PC-3 (cell line): ENCODE data around the gene ATN1. TPM values are rescaled to one million over a fixed set of nuclear protein-coding genes. Genes with fewer than 3 reads are reported as not detected.

Experiments used
- ATAC-seq: fragments of 200-7000 bp; cut with Tn5 transposase; 2 replicates; pipeline ENCODE4 v1.9.1; 2020; ENCODE audit warnings: mild to moderate bottlenecking, moderate library complexity
- BruUV-seq: library from RNA; stranded (reverse); fragments of 400-500 nt; replicated peaks from 2 replicates; lab custom pipeline; 2021; lab: Mats Ljungman, UMichigan
- CTCF ChIA-PET: fragments of 300-600 bp; sonication (Branson Sonifier 250); formaldehyde crosslinking; loops from one replicate; lab custom pipeline; 2022; ENCODE audit warnings: antibody characterized with exemption; lab: Charles Lee
- POLR2A ChIA-PET: fragments of 300-600 bp; sonication (Branson Sonifier 250); formaldehyde crosslinking; loops from one replicate; lab custom pipeline; 2022; ENCODE audit warnings: antibody characterized with exemption; ENCODE audit not compliant: unreplicated experiment; lab: Charles Lee
- DNase-seq: peaks from one replicate; pipeline ENCODE4 v3.0.0-alpha.2; 2015
- H2AFZ ChIP-seq: fragments of 300-600 bp; sonication (generic); 2 replicates; pipeline ENCODE4 v1.6.0; 2016; ENCODE audit warnings: antibody characterized with exemption, low read length
- H3F3A ChIP-seq: fragments of 300-600 bp; sonication (generic); one replicate; pipeline ENCODE4 v1.6.0; 2017; ENCODE audit warnings: antibody characterized with exemption, low read length, control low read depth, mild to moderate bottlenecking; ENCODE audit not compliant: unreplicated experiment
- H3K27ac ChIP-seq: fragments of 300-600 bp; sonication (generic); 2 replicates; pipeline ENCODE4 v1.5.1; 2016; ENCODE audit warnings: mild to moderate bottlenecking, low read length
- H3K27me3 ChIP-seq: fragments of 300-600 bp; sonication (generic); 2 replicates; pipeline ENCODE4 v1.6.1; 2016; ENCODE audit warnings: low read length, mixed read lengths
- H3K36me3 ChIP-seq: fragments of 300-600 bp; sonication (generic); 2 replicates; pipeline ENCODE4 v1.6.1; 2016; ENCODE audit warnings: low read depth, mixed run types, low read length, mixed read lengths
- H3K4me1 ChIP-seq: fragments of 300-600 bp; sonication (generic); 2 replicates; pipeline ENCODE4 v1.5.1; 2016; ENCODE audit warnings: low read length; ENCODE audit not compliant: insufficient read depth
- H3K4me2 ChIP-seq: fragments of 300-600 bp; sonication (generic); 2 replicates; pipeline ENCODE4 v1.6.0; 2016; ENCODE audit warnings: low read length
- H3K4me3 ChIP-seq: fragments of 300-600 bp; sonication (generic); 2 replicates; pipeline ENCODE4 v1.5.1; 2016; ENCODE audit warnings: mild to moderate bottlenecking, low read length, mixed read lengths
- H3K79me2 ChIP-seq: fragments of 300-600 bp; sonication (generic); 2 replicates; pipeline ENCODE4 v1.6.1; 2017; ENCODE audit warnings: low read length, mixed read lengths
- H3K9ac ChIP-seq: fragments of 300-600 bp; sonication (generic); 2 replicates; pipeline ENCODE4 v1.6.0; 2016; ENCODE audit warnings: mild to moderate bottlenecking, low read length
- H3K9me2 ChIP-seq: fragments of 300-600 bp; sonication (generic); replicated peaks from 2 replicates; pipeline ENCODE4 v1.6.1; 2016; ENCODE audit warnings: mixed run types, low read length, mixed read lengths
- H3K9me3 ChIP-seq: fragments of 300-600 bp; sonication (generic); 2 replicates; pipeline ENCODE4 v1.6.1; 2016; ENCODE audit warnings: low read length, mixed read lengths
- H4K20me1 ChIP-seq: fragments of 300-600 bp; sonication (generic); 2 replicates; pipeline ENCODE4 v1.6.1; 2016; ENCODE audit warnings: low read length, mixed read lengths
- CTCF ChIP-seq: fragments of 300-600 bp; sonication (generic); conservative IDR thresholded peaks from 2 replicates; pipeline ENCODE4 v1.5.1; 2017; ENCODE audit warnings: antibody characterized with exemption, low read depth, mild to moderate bottlenecking, low read length
- EZH2 ChIP-seq: fragments of 300-600 bp; sonication (generic); IDR thresholded peaks from one replicate; pipeline ENCODE4 v1.6.1; 2017; ENCODE audit warnings: antibody characterized with exemption, mild to moderate bottlenecking, low read length; ENCODE audit not compliant: unreplicated experiment
- EZH2phosphoT487 ChIP-seq: fragments of 300-600 bp; sonication (generic); IDR thresholded peaks from 2 replicates; pipeline ENCODE4 v1.6.1; 2018; ENCODE audit warnings: mild to moderate bottlenecking, antibody characterized with exemption, low read length, borderline replicate concordance
- intact Hi-C: fragments of 100-400 bp; cut with micrococcal nuclease; formaldehyde crosslinking; loops from 2 replicates; pipeline ENCODE4 v1.9.0; 2023
- total RNA-seq: library from RNA; depleted of rRNA; stranded (reverse); fragments of >200 nt; gene quantifications from 2 replicates; pipeline ENCODE4 v1.2.3, GENCODE V29; 2014

Gene ATN1
- total RNA-seq, 1 experiment from 2014 or later: 11.6 TPM

- H3K9me3 ChIP-seq: no peaks in the 10 kb centered on the region
- no peak overlapping the region for H3K4me2 ChIP-seq
- H3K79me2 ChIP-seq: no peaks in the 10 kb centered on the region
- CTCF ChIA-PET: no interaction called here
- H3K4me1 ChIP-seq: peaks cover 11% of the 10 kb centered on the region
- H3K4me3 ChIP-seq: no peak overlapping the region
- BruUV-seq: no TSS peak
- DNase-seq (no peak), ATAC-seq (no peak)
- no peak overlapping the region for H3K9ac ChIP-seq
- TF ChIP-seq EZH2: no peak
- TF ChIP-seq CTCF: no peak
- no peak for TF ChIP-seq EZH2phosphoT487
- H3F3A ChIP-seq: no peaks in the 10 kb centered on the region
- POLR2A ChIA-PET: no interaction called here
- intact Hi-C loops: no loop called here
- H3K36me3 ChIP-seq: no peaks in the 10 kb centered on the region
- H4K20me1 ChIP-seq: no peaks in the 10 kb centered on the region
- no peak overlapping the region for H2AFZ ChIP-seq
- H3K9me2 ChIP-seq: no peaks in the 10 kb centered on the region
- no peaks in the 10 kb centered on the region for H3K27me3 ChIP-seq
- no peak overlapping the region for H3K27ac ChIP-seq
These were observed 29.5 kb downstream of the ATN1 start for GRCh38 chr12:6957151-6957701.

- ChIA-PET POLR2A (no interaction called here), CTCF (no interaction called here)
- Histone ChIP-seq H3K4me3 (no peak overlapping the region), H3K36me3 (no peaks in the 10 kb centered on the region), H3K4me2 (no peak overlapping the region), H3K9me2 (no peaks in the 10 kb centered on the region), H4K20me1 (no peaks in the 10 kb centered on the region), H3K27ac (no peak overlapping the region), H3K9ac (no peak overlapping the region), H3K4me1 (peaks cover 14% of the 10 kb centered on the region), H3K79me2 (no peaks in the 10 kb centered on the region), H3F3A (no peaks in the 10 kb centered on the region), H3K9me3 (no peaks in the 10 kb centered on the region), H2AFZ (no peak overlapping the region), H3K27me3 (no peaks in the 10 kb centered on the region)
- TF ChIP-seq EZH2 (no peak), EZH2phosphoT487 (no peak), CTCF (no peak)
- no TSS peak for BruUV-seq
- DNase-seq: no peak
- ATAC-seq: no peak
- intact Hi-C loops: no loop called here
These were observed 30.2 kb downstream of the ATN1 start for GRCh38 chr12:6957741-6958608.

- Histone ChIP-seq H4K20me1 (no peaks in the 10 kb centered on the region), H3K4me2 (no peak overlapping the region), H3K4me1 (peaks cover 14% of the 10 kb centered on the region), H3K9me2 (no peaks in the 10 kb centered on the region), H3K4me3 (no peak overlapping the region), H3K27ac (no peak overlapping the region), H2AFZ (no peak overlapping the region), H3K9ac (no peak overlapping the region), H3K27me3 (no peaks in the 10 kb centered on the region), H3K79me2 (no peaks in the 10 kb centered on the region), H3F3A (no peaks in the 10 kb centered on the region), H3K36me3 (no peaks in the 10 kb centered on the region), H3K9me3 (no peaks in the 10 kb centered on the region)
- POLR2A ChIA-PET: no interaction called here
- CTCF ChIA-PET: no interaction called here
- ATAC-seq (no peak), DNase-seq (no peak)
- TF ChIP-seq EZH2phosphoT487: no peak
- BruUV-seq: no TSS peak
- intact Hi-C loops: no loop called here
These were observed 30.9 kb downstream of the ATN1 start for GRCh38 chr12:6958609-6959057.
